ENCODE results near the gene HACD4. TPM values are rescaled to one million over a fixed set of nuclear protein-coding genes. Genes with fewer than 3 reads are reported as not detected.

HACD4 gene
- total and polyA plus RNA-seq, 2 of the 13 experiments (the other 11 are each of a cell fraction or from before 2014, with no cell fraction given) = not detected

DNA sequence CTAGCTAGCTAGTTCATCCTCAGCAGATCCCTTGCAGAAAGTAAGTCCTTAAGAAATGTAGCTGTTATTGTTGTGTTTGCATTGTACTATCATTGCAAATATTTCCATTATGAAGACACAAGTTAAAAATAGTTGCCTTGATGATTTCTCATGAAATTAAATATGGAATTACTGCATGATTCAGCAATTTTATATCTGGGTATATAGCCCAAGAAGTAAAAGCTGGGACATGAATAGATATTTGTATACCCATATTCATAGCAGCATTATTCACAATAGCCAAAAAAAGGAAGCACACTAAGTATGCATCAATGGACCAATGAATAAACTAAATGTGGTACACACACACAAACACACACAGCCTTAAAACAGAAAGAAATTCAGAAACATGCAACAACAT is 39.5 kb upstream of the HACD4 start:
- Histone ChIP-seq H2AFZ (ENCODE audit: low read length) (no peak overlapping the region), H3K4me2 (ENCODE audit: low read depth, low read length) (no peak overlapping the region), H3K79me2 (ENCODE audit: insufficient read depth, low read length) (no peaks in the 10 kb centered on the region), H3K27me3 (ENCODE audit: control insufficient read depth in 1 of 2, insufficient read depth in 2 of 2, low read length in 2 of 2) (no peaks in the 10 kb centered on the region), H3K9me3 (ENCODE audit: low read length) (no peaks in the 10 kb centered on the region), H3K27ac (ENCODE audit: extremely low read length, insufficient read depth, low read length) (no peak overlapping the region), H3K4me3 (replicated peaks in 1 of 3; ENCODE audit: insufficient read depth in 1 of 3, low read depth in 2 of 3, low read length in 3 of 3) (no peak overlapping the region), H3K36me3 (replicated peaks in 1 of 2; ENCODE audit: control insufficient read depth in 1 of 2, insufficient read depth in 2 of 2, low read length in 2 of 2) (no peaks in the 10 kb centered on the region), H3K4me1 (ENCODE audit: insufficient read depth, low read length) (no peaks in the 10 kb centered on the region), H3K9ac (ENCODE audit: insufficient read depth, low read depth, low read length) (no peak overlapping the region), H4K20me1 (ENCODE audit: insufficient read depth, low read length) (no peaks in the 10 kb centered on the region)
- ChIA-PET POLR2A (no interaction called here), CTCF (ENCODE audit: low intra/inter-chr PET ratio, low total read pairs) (no interaction called here)
- in situ Hi-C loops (cut with HindIII; ENCODE audit: extremely low pct_ligation_motif_present, low pct_unique_long_range_greater_than_20kb) (no loop called here), intact Hi-C loops (cut with micrococcal nuclease; ENCODE audit: unreplicated experiment) (no loop called here)
- DNase-seq (ENCODE audit: low spot score) (no peak), FAIRE-seq (no peak), ATAC-seq (no peak)
- no TSS peak for BruUV-seq (replicated peaks)
- no peak for TF ChIP-seq NFATC3 (CRISPR knock-in tag; IDR thresholded peaks at IDR 0.05)
- no peak for TF ChIP-seq ZKSCAN8 (CRISPR knock-in tag; IDR thresholded peaks at IDR 0.05; ENCODE audit: borderline replicate concordance)
- no peak for TF ChIP-seq XBP1 (CRISPR knock-in tag; IDR thresholded peaks at IDR 0.05)
- TF ChIP-seq AHR (CRISPR knock-in tag; IDR thresholded peaks at IDR 0.05) = no peak
- TF ChIP-seq MAFK (conservative IDR thresholded peaks at IDR 0.05 in 1 of 2, IDR thresholded peaks at IDR 0.05 in 1 of 2; ENCODE audit: low read length in 2 of 2) = peak in 1 of 2 experiments; percentile 42; a peak in 1 of 4 replicates
- TF ChIP-seq PRMT3 (CRISPR knock-in tag; IDR thresholded peaks at IDR 0.05; ENCODE audit: borderline replicate concordance, low read depth) = no peak
- no peak for TF ChIP-seq KLF15 (CRISPR knock-in tag; IDR thresholded peaks at IDR 0.05; ENCODE audit: borderline replicate concordance)
- TF ChIP-seq ZSCAN31 (CRISPR knock-in tag; IDR thresholded peaks at IDR 0.05; ENCODE audit: low read depth) = no peak
- TF ChIP-seq NFE2L2 (IDR thresholded peaks at IDR 0.05; ENCODE audit: low read length) = peak; percentile 58; the same call in 1 of the 2 replicates
- TF ChIP-seq, protein P1, sequence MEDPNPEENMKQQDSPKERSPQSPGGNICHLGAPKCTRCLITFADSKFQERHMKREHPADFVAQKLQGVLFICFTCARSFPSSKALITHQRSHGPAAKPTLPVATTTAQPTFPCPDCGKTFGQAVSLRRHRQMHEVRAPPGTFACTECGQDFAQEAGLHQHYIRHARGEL (CRISPR knock-in tag; IDR thresholded peaks at IDR 0.05) = no peak

DNA sequence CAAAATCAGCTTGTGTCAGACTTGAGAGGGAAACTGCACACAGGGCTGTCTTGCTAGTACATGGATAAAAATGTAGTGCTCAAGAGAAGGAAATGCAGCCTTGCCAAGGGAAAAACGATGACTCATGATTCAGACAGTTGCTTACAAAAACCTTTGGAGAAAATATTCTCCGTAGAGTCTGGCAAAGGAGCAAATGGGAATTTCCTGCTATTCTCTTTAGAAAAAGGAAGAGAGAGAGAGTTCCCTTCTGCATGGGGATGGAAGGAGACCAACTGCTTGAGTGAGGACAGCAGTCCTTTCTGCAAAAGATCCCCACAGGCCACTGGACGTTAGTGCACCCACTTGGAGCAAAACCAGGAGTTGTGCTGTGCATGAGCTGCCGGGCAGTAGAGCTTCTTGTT is 38.7 kb upstream of the HACD4 start:
- no peak for FAIRE-seq
- Histone ChIP-seq H3K27me3 (ENCODE audit: control insufficient read depth in 1 of 2, insufficient read depth in 2 of 2, low read length in 2 of 2) (no peaks in the 10 kb centered on the region), H3K79me2 (ENCODE audit: insufficient read depth, low read length) (no peaks in the 10 kb centered on the region), H3K27ac (ENCODE audit: extremely low read length, insufficient read depth, low read length) (no peak overlapping the region), H4K20me1 (ENCODE audit: insufficient read depth, low read length) (no peaks in the 10 kb centered on the region), H3K9ac (ENCODE audit: insufficient read depth, low read depth, low read length) (no peak overlapping the region), H3K4me2 (ENCODE audit: low read depth, low read length) (no peak overlapping the region), H2AFZ (ENCODE audit: low read length) (no peak overlapping the region), H3K4me3 (replicated peaks in 1 of 3; ENCODE audit: insufficient read depth in 1 of 3, low read depth in 2 of 3, low read length in 3 of 3) (no peak overlapping the region), H3K9me3 (ENCODE audit: low read length) (no peaks in the 10 kb centered on the region), H3K4me1 (ENCODE audit: insufficient read depth, low read length) (no peaks in the 10 kb centered on the region), H3K36me3 (replicated peaks in 1 of 2; ENCODE audit: control insufficient read depth in 1 of 2, insufficient read depth in 2 of 2, low read length in 2 of 2) (no peaks in the 10 kb centered on the region)
- peak; percentile 82 for ATAC-seq
- CTCF ChIA-PET (ENCODE audit: low intra/inter-chr PET ratio, low total read pairs) = no interaction called here
- in situ Hi-C loops (cut with HindIII; ENCODE audit: extremely low pct_ligation_motif_present, low pct_unique_long_range_greater_than_20kb) (no loop called here), intact Hi-C loops (cut with micrococcal nuclease; ENCODE audit: unreplicated experiment) (no loop called here)
- no peak for DNase-seq (ENCODE audit: low spot score)
- POLR2A ChIA-PET = no interaction called here
- 23% methylated on average over 4 of the region's 4 CpGs for whole genome bisulfite sequencing (ENCODE audit: low lambda C conversion rate)
- BruUV-seq (replicated peaks) = no TSS peak
- TF ChIP-seq ZNF33A (CRISPR knock-in tag; IDR thresholded peaks at IDR 0.05; ENCODE audit: borderline replicate concordance) (no peak), ZNF264 (CRISPR knock-in tag; IDR thresholded peaks at IDR 0.05) (no peak), MAFK (conservative IDR thresholded peaks at IDR 0.05 in 1 of 2, IDR thresholded peaks at IDR 0.05 in 1 of 2; ENCODE audit: low read length in 2 of 2) (peak; percentile 56 to 69), KLF9 (CRISPR knock-in tag; IDR thresholded peaks at IDR 0.05; ENCODE audit: low read depth) (no peak), ZNF441 (CRISPR knock-in tag; IDR thresholded peaks at IDR 0.05; ENCODE audit: borderline replicate concordance) (no peak), LCORL (IDR thresholded peaks at IDR 0.05) (no peak), LCORL (CRISPR knock-in tag; IDR thresholded peaks at IDR 0.05) (no peak), ZNF550 (CRISPR knock-in tag; IDR thresholded peaks at IDR 0.05; ENCODE audit: borderline replicate concordance) (no peak), ZNF333 (CRISPR knock-in tag; IDR thresholded peaks at IDR 0.05; ENCODE audit: borderline replicate concordance) (no peak), KLF12 (CRISPR knock-in tag; IDR thresholded peaks at IDR 0.05; ENCODE audit: borderline replicate concordance) (no peak), NFE2L2 (IDR thresholded peaks at IDR 0.05; ENCODE audit: low read length) (peak; percentile 58; the same call in 1 of the 2 replicates), ZFX (CRISPR knock-in tag; IDR thresholded peaks at IDR 0.05; ENCODE audit: low read depth) (no peak)
- TF ChIP-seq, protein P2, sequence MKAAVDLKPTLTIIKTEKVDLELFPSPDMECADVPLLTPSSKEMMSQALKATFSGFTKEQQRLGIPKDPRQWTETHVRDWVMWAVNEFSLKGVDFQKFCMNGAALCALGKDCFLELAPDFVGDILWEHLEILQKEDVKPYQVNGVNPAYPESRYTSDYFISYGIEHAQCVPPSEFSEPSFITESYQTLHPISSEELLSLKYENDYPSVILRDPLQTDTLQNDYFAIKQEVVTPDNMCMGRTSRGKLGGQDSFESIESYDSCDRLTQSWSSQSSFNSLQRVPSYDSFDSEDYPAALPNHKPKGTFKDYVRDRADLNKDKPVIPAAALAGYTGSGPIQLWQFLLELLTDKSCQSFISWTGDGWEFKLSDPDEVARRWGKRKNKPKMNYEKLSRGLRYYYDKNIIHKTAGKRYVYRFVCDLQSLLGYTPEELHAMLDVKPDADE (CRISPR knock-in tag; IDR thresholded peaks at IDR 0.05) = no peak
